ENCODE results near the gene GTF2H4. TPM values are rescaled to one million over a fixed set of nuclear protein-coding genes. Genes with fewer than 3 reads are reported as not detected.

GTF2H4 gene
- total and polyA plus RNA-seq, 10 of the 15 experiments (the other 5 are each of a cell fraction or from before 2014, with no cell fraction given) = 1.1 to 43.8 (median 18.9) TPM

Small RNA genes within 50 kb of the gene (microRNA-seq; reads per million reads assigned to microRNA genes)
- gene MIR4640 = 3.0 reads per million, percentile 15 among the genes with 10 or more reads in this experiment

Small RNA genes within 50 kb of the gene (small RNA-seq; reads per million reads assigned to genes)
- not detected for gene RF00019

Other genes starting within 250 kb of the GTF2H4 start
Only the 7 nearest of the 18 such genes appear.
- 67.2 and 71.6 TPM in 2 replicates for gene IER3, start 163.7 kb upstream of the GTF2H4 start, total RNA-seq (2014; rRNA removed)
- gene IER3, start 163.7 kb upstream of the GTF2H4 start, total RNA-seq (2014; rRNA removed; fragmentation: Illumina TruSeq; extraction: Trizol) = 42.0 and 43.2 TPM in 2 replicates
- 65.8 and 80.7 TPM in 2 replicates for gene IER3, start 163.7 kb upstream of the GTF2H4 start, total RNA-seq (2021)
- 100 and 104 TPM in 2 replicates for gene IER3, start 163.7 kb upstream of the GTF2H4 start, polyA plus RNA-seq (2011; rRNA removed)
- gene IER3, start 163.7 kb upstream of the GTF2H4 start, polyA plus RNA-seq (2014; fragmentation: Illumina TruSeq; extraction: Trizol) = 8.3 and 22.5 TPM in 2 replicates
- 1 to 10 TPM; 1.9 to 7.3 TPM for gene IER3, start 163.7 kb upstream of the GTF2H4 start, polyA plus RNA-seq (2014; fragmentation: Nextera tagmentation; extraction: Ambion mirVana)
- gene IER3, start 163.7 kb upstream of the GTF2H4 start, polyA plus RNA-seq (2014; rRNA removed) = 63.8 and 71.6 TPM in 2 replicates
- 10 to 100 TPM; 16.1 to 19.5 TPM for gene IER3, start 163.7 kb upstream of the GTF2H4 start, polyA plus RNA-seq (2016; fragmentation: Nextera tagmentation; extraction: Ambion mirVana)
- 17.9 and 18.3 TPM in 2 replicates for gene DDR1, start 23.7 kb upstream of the GTF2H4 start, total RNA-seq (2014; rRNA removed)
- 11.2 and 11.6 TPM in 2 replicates for gene DDR1, start 23.7 kb upstream of the GTF2H4 start, total RNA-seq (2014; rRNA removed; fragmentation: Illumina TruSeq; extraction: Trizol)
- 39.0 and 39.9 TPM in 2 replicates for gene DDR1, start 23.7 kb upstream of the GTF2H4 start, total RNA-seq (2021)
- gene DDR1, start 23.7 kb upstream of the GTF2H4 start, polyA plus RNA-seq (2011; rRNA removed) = 19.2 and 27.8 TPM in 2 replicates
- 8.0 and 12.2 TPM in 2 replicates for gene DDR1, start 23.7 kb upstream of the GTF2H4 start, polyA plus RNA-seq (2014; fragmentation: Illumina TruSeq; extraction: Trizol)
- 1 to 10 TPM; 1.1 to 2.2 TPM for gene DDR1, start 23.7 kb upstream of the GTF2H4 start, polyA plus RNA-seq (2014; fragmentation: Nextera tagmentation; extraction: Ambion mirVana)
- gene DDR1, start 23.7 kb upstream of the GTF2H4 start, polyA plus RNA-seq (2014; rRNA removed) = 21.5 and 23.0 TPM in 2 replicates
- gene DDR1, start 23.7 kb upstream of the GTF2H4 start, polyA plus RNA-seq (2016; fragmentation: Nextera tagmentation; extraction: Ambion mirVana) = 1 to 10 TPM; 8.9 to 9.1 TPM
- 61.6 and 70.7 TPM in 2 replicates for gene VARS2, start 6.0 kb downstream of the GTF2H4 start, total RNA-seq (2014; rRNA removed)
- gene VARS2, start 6.0 kb downstream of the GTF2H4 start, total RNA-seq (2014; rRNA removed; fragmentation: Illumina TruSeq; extraction: Trizol) = 28.2 and 30.3 TPM in 2 replicates
- 64.3 and 71.2 TPM in 2 replicates for gene VARS2, start 6.0 kb downstream of the GTF2H4 start, total RNA-seq (2021)
- 34.6 and 59.9 TPM in 2 replicates for gene VARS2, start 6.0 kb downstream of the GTF2H4 start, polyA plus RNA-seq (2011; rRNA removed)
- gene VARS2, start 6.0 kb downstream of the GTF2H4 start, polyA plus RNA-seq (2014; fragmentation: Illumina TruSeq; extraction: Trizol) = 21.8 and 38.1 TPM in 2 replicates
- gene VARS2, start 6.0 kb downstream of the GTF2H4 start, polyA plus RNA-seq (2014; fragmentation: Nextera tagmentation; extraction: Ambion mirVana) = 1 to 10 TPM; 3.8 to 4.3 TPM
- 56.0 and 56.4 TPM in 2 replicates for gene VARS2, start 6.0 kb downstream of the GTF2H4 start, polyA plus RNA-seq (2014; rRNA removed)
- 10 to 100 TPM; 47.2 to 51.0 TPM for gene VARS2, start 6.0 kb downstream of the GTF2H4 start, polyA plus RNA-seq (2016; fragmentation: Nextera tagmentation; extraction: Ambion mirVana)
- 0.38 TPM in 1 of 2 replicates, not detected in the other for gene SFTA2, start 24.0 kb downstream of the GTF2H4 start, total RNA-seq (2014; rRNA removed)
- 0.36 TPM in 1 of 2 replicates, not detected in the other for gene SFTA2, start 24.0 kb downstream of the GTF2H4 start, total RNA-seq (2014; rRNA removed; fragmentation: Illumina TruSeq; extraction: Trizol)
- 0.92 and 0.93 TPM in 2 replicates for gene SFTA2, start 24.0 kb downstream of the GTF2H4 start, total RNA-seq (2021)
- not detected in 2 replicates for gene SFTA2, start 24.0 kb downstream of the GTF2H4 start, polyA plus RNA-seq (2011; rRNA removed)
- 0.26 TPM in 1 of 2 replicates, not detected in the other for gene SFTA2, start 24.0 kb downstream of the GTF2H4 start, polyA plus RNA-seq (2014; fragmentation: Illumina TruSeq; extraction: Trizol)
- under 1 TPM; 0.31 to 0.53 TPM for gene SFTA2, start 24.0 kb downstream of the GTF2H4 start, polyA plus RNA-seq (2014; fragmentation: Nextera tagmentation; extraction: Ambion mirVana)
- 0.27 TPM in 1 of 2 replicates, not detected in the other for gene SFTA2, start 24.0 kb downstream of the GTF2H4 start, polyA plus RNA-seq (2014; rRNA removed)
- gene SFTA2, start 24.0 kb downstream of the GTF2H4 start, polyA plus RNA-seq (2016; fragmentation: Nextera tagmentation; extraction: Ambion mirVana) = under 1 TPM in 1 of 2 experiments, not detected in 1; 0.15 TPM
- 0.68 and 0.76 TPM in 2 replicates for gene MUCL3, start 32.8 kb downstream of the GTF2H4 start, total RNA-seq (2014; rRNA removed)
- gene MUCL3, start 32.8 kb downstream of the GTF2H4 start, total RNA-seq (2014; rRNA removed; fragmentation: Illumina TruSeq; extraction: Trizol) = 0.54 and 0.64 TPM in 2 replicates
- 0.28 and 0.48 TPM in 2 replicates for gene MUCL3, start 32.8 kb downstream of the GTF2H4 start, total RNA-seq (2021)
- 0.03 TPM in 2 replicates for gene MUCL3, start 32.8 kb downstream of the GTF2H4 start, polyA plus RNA-seq (2011; rRNA removed)
- 0.73 and 1.4 TPM in 2 replicates for gene MUCL3, start 32.8 kb downstream of the GTF2H4 start, polyA plus RNA-seq (2014; fragmentation: Illumina TruSeq; extraction: Trizol)
- 1 to 10 TPM; 1.2 to 1.4 TPM for gene MUCL3, start 32.8 kb downstream of the GTF2H4 start, polyA plus RNA-seq (2014; fragmentation: Nextera tagmentation; extraction: Ambion mirVana)
- gene MUCL3, start 32.8 kb downstream of the GTF2H4 start, polyA plus RNA-seq (2014; rRNA removed) = 0.79 and 0.83 TPM in 2 replicates
- under 1 TPM; 0.04 to 0.08 TPM for gene MUCL3, start 32.8 kb downstream of the GTF2H4 start, polyA plus RNA-seq (2016; fragmentation: Nextera tagmentation; extraction: Ambion mirVana)
- not detected in 2 replicates for gene MUC21, start 75.5 kb downstream of the GTF2H4 start, total RNA-seq (2014; rRNA removed)
- gene MUC21, start 75.5 kb downstream of the GTF2H4 start, total RNA-seq (2014; rRNA removed; fragmentation: Illumina TruSeq; extraction: Trizol) = not detected in 2 replicates
- not detected in 2 replicates for gene MUC21, start 75.5 kb downstream of the GTF2H4 start, total RNA-seq (2021)
- gene MUC21, start 75.5 kb downstream of the GTF2H4 start, polyA plus RNA-seq (2011; rRNA removed) = not detected in 2 replicates
- gene MUC21, start 75.5 kb downstream of the GTF2H4 start, polyA plus RNA-seq (2014; fragmentation: Illumina TruSeq; extraction: Trizol) = not detected in 2 replicates
- gene MUC21, start 75.5 kb downstream of the GTF2H4 start, polyA plus RNA-seq (2014; fragmentation: Nextera tagmentation; extraction: Ambion mirVana) = under 1 TPM in 1 of 2 experiments, not detected in 1; 0.02 TPM
- not detected in 2 replicates for gene MUC21, start 75.5 kb downstream of the GTF2H4 start, polyA plus RNA-seq (2014; rRNA removed)
- not detected for gene MUC21, start 75.5 kb downstream of the GTF2H4 start, polyA plus RNA-seq (2016; fragmentation: Nextera tagmentation; extraction: Ambion mirVana)
- under 0.01 TPM in 2 replicates for gene MUC22, start 102.3 kb downstream of the GTF2H4 start, total RNA-seq (2014; rRNA removed)
- gene MUC22, start 102.3 kb downstream of the GTF2H4 start, total RNA-seq (2014; rRNA removed; fragmentation: Illumina TruSeq; extraction: Trizol) = 0.09 TPM in 1 of 2 replicates, not detected in the other
- 0.03 TPM in 1 of 2 replicates, not detected in the other for gene MUC22, start 102.3 kb downstream of the GTF2H4 start, total RNA-seq (2021)
- gene MUC22, start 102.3 kb downstream of the GTF2H4 start, polyA plus RNA-seq (2011; rRNA removed) = not detected in 2 replicates
- 0.06 TPM in 2 replicates for gene MUC22, start 102.3 kb downstream of the GTF2H4 start, polyA plus RNA-seq (2014; fragmentation: Illumina TruSeq; extraction: Trizol)
- gene MUC22, start 102.3 kb downstream of the GTF2H4 start, polyA plus RNA-seq (2014; fragmentation: Nextera tagmentation; extraction: Ambion mirVana) = under 1 TPM in 1 of 2 experiments, not detected in 1; 0.06 TPM
- 0.01 and 0.03 TPM in 2 replicates for gene MUC22, start 102.3 kb downstream of the GTF2H4 start, polyA plus RNA-seq (2014; rRNA removed)
- gene MUC22, start 102.3 kb downstream of the GTF2H4 start, polyA plus RNA-seq (2016; fragmentation: Nextera tagmentation; extraction: Ambion mirVana) = not detected